Effector memory CD4-positive, alpha-beta T cell (primary cell): ENCODE data around the gene ZFP62.
A peak's percentile ranks its signal among the peaks of the same experiment; 100 is the strongest.

Experiments
- DNase-seq, 3 donors: peaks; one replicate each; pipeline ENCODE4 v3.0.0-alpha.2; 2020
- H3K27ac ChIP-seq: 2 replicates; pipeline ENCODE4 v1.7.0; 2013; ENCODE audit warnings: mild to moderate bottlenecking, low read length, moderate library complexity; ENCODE audit not compliant: insufficient read depth, poor library complexity, severe bottlenecking
- H3K27me3 ChIP-seq: replicated peaks from 2 replicates; pipeline ENCODE4 v1.7.0; 2013; ENCODE audit warnings: mild to moderate bottlenecking, low read length; ENCODE audit not compliant: insufficient read depth, control insufficient read depth, poor library complexity, severe bottlenecking
- H3K36me3 ChIP-seq: 2 replicates; pipeline ENCODE4 v1.7.0; 2013; ENCODE audit warnings: mild to moderate bottlenecking, low read length, moderate library complexity; ENCODE audit not compliant: control insufficient read depth, insufficient read depth
- H3K4me1 ChIP-seq: 2 replicates; pipeline ENCODE4 v1.7.0; 2013; ENCODE audit warnings: low read length, mild to moderate bottlenecking; ENCODE audit not compliant: control insufficient read depth, insufficient read depth, poor library complexity, severe bottlenecking
- H3K4me3 ChIP-seq: 2 replicates; pipeline ENCODE4 v1.7.0; 2013; ENCODE audit warnings: low read length, low read depth, mild to moderate bottlenecking; ENCODE audit not compliant: insufficient read depth, poor library complexity, severe bottlenecking
- H3K9me3 ChIP-seq: 2 replicates; pipeline ENCODE4 v1.7.0; 2013; ENCODE audit warnings: mild to moderate bottlenecking, low read length, moderate library complexity; ENCODE audit not compliant: control insufficient read depth
- total RNA-seq, 3 donors: gene quantifications; one replicate each; lab custom pipeline; 2026; lab: John Stamatoyannopoulos, UW

The ZFP62 gene
- total RNA-seq, result 17.2 to 26.5 (median 24.0) reads per million in 3 donors

GRCh38 chr5:180860887-180861822 lies at the start of gene ZFP62:
Gene ZFP62 (minus strand): TSS chr5:180861276. CDS start chr5:180861219, 57 bp downstream.
- peak; percentile 71 to 77 (median 75) for DNase-seq
- Histone ChIP-seq H3K36me3 (peaks cover 4% of the 10 kb centered on the region), H3K27ac (peak within 1 kb of the TSS; percentile 79), H3K4me3 (peak within 1 kb of the TSS; percentile 70), H3K4me1 (peaks cover 6% of the 10 kb centered on the region), H3K27me3 (no peaks in the 10 kb centered on the region), H3K9me3 (no peaks in the 10 kb centered on the region)

GRCh38 chr5:180910735-180911134 lies 49.7 kb upstream of the ZFP62 start:
- Histone ChIP-seq H3K27me3 (no peaks in the 10 kb centered on the region), H3K27ac (no peak overlapping the region), H3K36me3 (no peaks in the 10 kb centered on the region), H3K4me3 (no peak overlapping the region), H3K9me3 (no peaks in the 10 kb centered on the region), H3K4me1 (no peaks in the 10 kb centered on the region)
- DNase-seq, result no peak

GRCh38 chr5:180910182-180910581 lies 49.1 kb upstream of the ZFP62 start:
- Histone ChIP-seq H3K27me3 (no peaks in the 10 kb centered on the region), H3K4me3 (no peak overlapping the region), H3K9me3 (no peaks in the 10 kb centered on the region), H3K36me3 (no peaks in the 10 kb centered on the region), H3K27ac (no peak overlapping the region), H3K4me1 (no peaks in the 10 kb centered on the region)
- DNase-seq, result no peak

GRCh38 chr5:180909782-180910181 lies 48.7 kb upstream of the ZFP62 start:
- Histone ChIP-seq H3K27me3 (no peaks in the 10 kb centered on the region), H3K36me3 (no peaks in the 10 kb centered on the region), H3K4me3 (no peak overlapping the region), H3K4me1 (no peaks in the 10 kb centered on the region), H3K27ac (no peak overlapping the region), H3K9me3 (no peaks in the 10 kb centered on the region)
- no peak for DNase-seq

- H3K36me3 ChIP-seq, result no peaks in the 10 kb centered on the region
- no peaks in the 10 kb centered on the region for H3K27me3 ChIP-seq
- no peaks in the 10 kb centered on the region for H3K9me3 ChIP-seq
- H3K27ac ChIP-seq, result no peak overlapping the region
- no peaks in the 10 kb centered on the region for H3K4me1 ChIP-seq
- no peak overlapping the region for H3K4me3 ChIP-seq
- no peak for DNase-seq
Measured at GRCh38 chr5:180908998-180909731, 48.1 kb upstream of the ZFP62 start.

- Histone ChIP-seq H3K4me3 (no peak overlapping the region), H3K4me1 (no peaks in the 10 kb centered on the region), H3K27ac (no peak overlapping the region)
Measured at GRCh38 chr5:180908400-180908799, 47.3 kb upstream of the ZFP62 start.

GRCh38 chr5:180901319-180902009 lies 40.4 kb upstream of the ZFP62 start:
- no peaks in the 10 kb centered on the region for H3K36me3 ChIP-seq
- DNase-seq, result no peak
- no peak overlapping the region for H3K4me3 ChIP-seq
- H3K27ac ChIP-seq, result no peak overlapping the region
- no peaks in the 10 kb centered on the region for H3K27me3 ChIP-seq
- H3K9me3 ChIP-seq, result no peaks in the 10 kb centered on the region
- no peaks in the 10 kb centered on the region for H3K4me1 ChIP-seq

More at GRCh38 chr5:180908400-180908799, 47.3 kb upstream of the ZFP62 start:
- H3K27me3 ChIP-seq, result no peaks in the 10 kb centered on the region
- no peaks in the 10 kb centered on the region for H3K9me3 ChIP-seq
- no peak for DNase-seq
- no peaks in the 10 kb centered on the region for H3K36me3 ChIP-seq

GRCh38 chr5:180900178-180900577 lies 39.1 kb upstream of the ZFP62 start:
- no peak for DNase-seq
- no peaks in the 10 kb centered on the region for H3K4me1 ChIP-seq
- H3K36me3 ChIP-seq, result no peaks in the 10 kb centered on the region
- no peak overlapping the region for H3K27ac ChIP-seq
- H3K27me3 ChIP-seq, result no peaks in the 10 kb centered on the region
- H3K4me3 ChIP-seq, result no peak overlapping the region
- no peaks in the 10 kb centered on the region for H3K9me3 ChIP-seq

GRCh38 chr5:180898621-180899246 lies 37.7 kb upstream of the ZFP62 start, which contains the start of gene BTNL8:
Gene BTNL8 (plus strand): TSS chr5:180899159. CDS start chr5:180899311, 152 bp downstream.
- Histone ChIP-seq H3K36me3 (no peaks in the 10 kb centered on the region), H3K27me3 (no peaks in the 10 kb centered on the region), H3K27ac (no peak within 1 kb of the TSS), H3K9me3 (no peaks in the 10 kb centered on the region), H3K4me3 (no peak within 1 kb of the TSS), H3K4me1 (no peaks in the 10 kb centered on the region)
- no peak for DNase-seq
